K562 (cell line): ENCODE data around the gene C1QC. TPM values are rescaled to one million over a fixed set of nuclear protein-coding genes. Genes with fewer than 3 reads are reported as not detected.

Source experiments
- CBX3 ChIP-seq, 2 experiments: IDR thresholded peaks; 1 replicate in 1 of 2; 2 replicates in 1 of 2; pipeline ENCODE4 v1.6.1; 2012; ENCODE audit warnings: inconsistent platforms in 2 of 2, low read length in 2 of 2, borderline replicate concordance in 1 of 2, control low read depth in 1 of 2
- FOSL1 ChIP-seq: fragments of 200-800 bp; sonication (Bioruptor generic); conservative IDR thresholded peaks from 2 replicates; pipeline ENCODE4 v1.6.1; 2016; ENCODE audit warnings: missing genetic modification characterization, missing compliant biosample characterization
- FOXP4 ChIP-seq: sonication (generic); formaldehyde crosslinking; IDR thresholded peaks from 2 replicates; pipeline ENCODE4 v1.8.0; 2022; ENCODE audit warnings: mild to moderate bottlenecking, missing genetic modification reagents, borderline replicate concordance
- HMG20B ChIP-seq: fragments of 250-450 bp; sonication (Bioruptor Pico); IDR thresholded peaks from 2 replicates; pipeline ENCODE4 v1.5.0; 2021; ENCODE audit warnings: mild to moderate bottlenecking
- MIER1 ChIP-seq: fragments of 450-650 bp; IDR thresholded peaks from 2 replicates; pipeline ENCODE4 v1.6.1; 2016; ENCODE audit warnings: antibody characterized with exemption, mild to moderate bottlenecking, low read depth
- MXD1 ChIP-seq: fragments of 250-450 bp; sonication (Bioruptor Pico); IDR thresholded peaks from 2 replicates; pipeline ENCODE4 v1.8.0; 2021; ENCODE audit warnings: borderline replicate concordance, mild to moderate bottlenecking, moderate library complexity; ENCODE audit not compliant: poor library complexity, severe bottlenecking
- NFATC3 ChIP-seq: fragments of 450-650 bp; IDR thresholded peaks from 2 replicates; pipeline ENCODE4 v1.6.1; 2017; ENCODE audit warnings: mild to moderate bottlenecking
- NR0B1 ChIP-seq: fragments of 450-650 bp; IDR thresholded peaks from one replicate; pipeline ENCODE4 v1.6.1; 2018; ENCODE audit warnings: mild to moderate bottlenecking, moderate library complexity; ENCODE audit not compliant: partially characterized antibody
- NUFIP1 ChIP-seq: fragments of 450-650 bp; IDR thresholded peaks from 2 replicates; pipeline ENCODE4 v1.6.1; 2018; ENCODE audit not compliant: partially characterized antibody
- PHF21A ChIP-seq: fragments of 450-650 bp; IDR thresholded peaks from 2 replicates; pipeline ENCODE4 v1.6.1; 2017; ENCODE audit warnings: low read depth, borderline replicate concordance
- POLR2B ChIP-seq: fragments of 450-650 bp; IDR thresholded peaks from 2 replicates; pipeline ENCODE4 v1.6.1; 2018; ENCODE audit warnings: low read depth; ENCODE audit not compliant: partially characterized antibody
- PRMT5 ChIP-seq: sonication (generic); formaldehyde crosslinking; IDR thresholded peaks from 2 replicates; pipeline ENCODE4 v1.5.0; 2020; ENCODE audit warnings: missing genetic modification reagents
- RCOR1 ChIP-seq, 2 experiments: IDR thresholded peaks; 2 replicates each; pipeline ENCODE4 v1.6.1; 2012; ENCODE audit warnings: low read depth in 2 of 2, low read length in 2 of 2, borderline replicate concordance in 1 of 2, improper control_type of control experiment in 1 of 2
- SMARCA5 ChIP-seq: fragments of 450-650 bp; IDR thresholded peaks from 2 replicates; pipeline ENCODE4 v1.6.1; 2016
- YY1 ChIP-seq, 3 experiments: IDR thresholded peaks; 2 replicates each; pipeline ENCODE4 v1.6.1; 2011; ENCODE audit warnings: low read length in 2 of 3, mild to moderate bottlenecking in 2 of 3, moderate library complexity in 2 of 3, borderline replicate concordance in 1 of 3, control low read depth in 1 of 3, low read depth in 1 of 3; ENCODE audit not compliant: insufficient read depth in 3 of 3, insufficient replicate concordance in 2 of 3, control insufficient read depth in 1 of 3, insufficient read length in 1 of 3; ENCODE audit errors: extremely low read depth in 1 of 3
- ZNF133 ChIP-seq: fragments of 250-450 bp; sonication (Bioruptor Pico); IDR thresholded peaks from 2 replicates; pipeline ENCODE4 v1.4.0; 2020; ENCODE audit warnings: mild to moderate bottlenecking
- ZNF217 ChIP-seq: sonication (generic); formaldehyde crosslinking; IDR thresholded peaks from 2 replicates; pipeline ENCODE4 v1.8.0; 2022; ENCODE audit warnings: mild to moderate bottlenecking, missing genetic modification reagents
- ZNF280B ChIP-seq: fragments of 250-450 bp; sonication (Bioruptor Pico); IDR thresholded peaks from 2 replicates; pipeline ENCODE4 v1.5.1; 2021; ENCODE audit warnings: mild to moderate bottlenecking
- ZNF3 ChIP-seq: fragments of 250-450 bp; sonication (Bioruptor Pico); IDR thresholded peaks from 2 replicates; pipeline ENCODE4 v1.5.0; 2021; ENCODE audit warnings: mild to moderate bottlenecking, moderate library complexity
- ZNF347 ChIP-seq: fragments of 450-650 bp; formaldehyde crosslinking; IDR thresholded peaks from 2 replicates; pipeline ENCODE4 v1.4.0; 2020; ENCODE audit warnings: low read depth, mild to moderate bottlenecking, moderate library complexity
- ZNF512 ChIP-seq: IDR thresholded peaks from 2 replicates; pipeline ENCODE4 v1.6.1; 2016; ENCODE audit warnings: missing genetic modification characterization, missing compliant biosample characterization
- ZSCAN32 ChIP-seq: fragments of 450-650 bp; formaldehyde crosslinking; IDR thresholded peaks from 2 replicates; pipeline ENCODE4 v1.4.0; 2020; ENCODE audit warnings: mild to moderate bottlenecking, moderate library complexity
- polyA plus RNA-seq, 8 experiments: library from polyadenylated mRNA; depleted of rRNA in 4 of 8; stranded (reverse) in 5 of 8; unstranded in 3 of 8; fragments of >200 nt; fragmentation: Nextera tagmentation in 2 of 8; fragmentation: Illumina TruSeq in 1 of 8; extraction: Ambion mirVana in 2 of 8; extraction: Trizol in 1 of 8; gene quantifications; 2 replicates each; pipeline versions ENCODE4 v1.2.1 to v1.2.3, GENCODE V29; 2011 to 2014; ENCODE audit warnings: inconsistent platforms in 1 of 8, missing spikeins in 1 of 8
- total RNA-seq, 7 experiments: library from RNA; depleted of rRNA in 6 of 7; stranded (reverse); fragments of >200 nt in 6 of 7; fragmentation: Illumina TruSeq in 2 of 7; extraction: Trizol in 2 of 7; gene quantifications; 2 replicates each; pipeline versions ENCODE4 v1.2.1 to v1.2.3, GENCODE V29; 2011 to 2021; ENCODE audit warnings: low replicate concordance in 1 of 7

The C1QC gene
- total and polyA plus RNA-seq, 9 of the 15 experiments (the other 6 are each of a cell fraction or from before 2014, with no cell fraction given): 0.69 TPM; not detected in 8

- TF ChIP-seq ZSCAN32 (CRISPR knock-in tag) (no peak), SMARCA5 (no peak), ZNF133 (no peak), POLR2B (no peak), FOSL1 (tag) (no peak), ZNF3 (CRISPR knock-in tag) (no peak), PHF21A (no peak), NFATC3 (no peak), PRMT5 (CRISPR knock-in tag) (peak; percentile 93; the same call in 1 of the 2 replicates), ZNF217 (CRISPR knock-in tag) (no peak), MXD1 (CRISPR knock-in tag) (no peak), ZNF347 (CRISPR knock-in tag) (no peak), NUFIP1 (no peak), RCOR1 (IDR thresholded peaks at IDR 0.05; ENCODE audit: borderline replicate concordance in 1 of 2, low read depth in 2 of 2, low read length in 2 of 2) (peak in 1 of 2 experiments; percentile 80; a peak in 2 of 4 replicates), ZNF280B (CRISPR knock-in tag) (no peak), YY1 (IDR thresholded peaks at IDR 0.05; ENCODE audit: borderline replicate concordance in 1 of 3, control insufficient read depth in 1 of 3, extremely low read depth in 1 of 3, insufficient read depth in 3 of 3, insufficient read length in 1 of 3, insufficient replicate concordance in 2 of 3, low read depth in 1 of 3, low read length in 2 of 3) (peak in 1 of 3 experiments; percentile 47), ZNF512 (tag) (no peak), NR0B1 (no peak), CBX3 (IDR thresholded peaks at IDR 0.05; ENCODE audit: borderline replicate concordance in 1 of 2, low read length in 2 of 2) (no peak), MIER1 (peak; percentile 99), HMG20B (CRISPR knock-in tag) (no peak), FOXP4 (CRISPR knock-in tag) (peak; percentile 72; the same call in 1 of the 2 replicates)
Observed at GRCh38 chr1:22611530-22611947, 31.9 kb upstream of the C1QC start (continued).
